ENCODE measurements around the gene KCNQ1. TPM values are rescaled to one million over a fixed set of nuclear protein-coding genes. Genes with fewer than 3 reads are reported as not detected.
A peak's percentile ranks its signal among the peaks of the same experiment; 100 is the strongest.

Gene KCNQ1
- total and polyA plus RNA-seq, 2 donors: 6.3 to 9.1 TPM

DNA sequence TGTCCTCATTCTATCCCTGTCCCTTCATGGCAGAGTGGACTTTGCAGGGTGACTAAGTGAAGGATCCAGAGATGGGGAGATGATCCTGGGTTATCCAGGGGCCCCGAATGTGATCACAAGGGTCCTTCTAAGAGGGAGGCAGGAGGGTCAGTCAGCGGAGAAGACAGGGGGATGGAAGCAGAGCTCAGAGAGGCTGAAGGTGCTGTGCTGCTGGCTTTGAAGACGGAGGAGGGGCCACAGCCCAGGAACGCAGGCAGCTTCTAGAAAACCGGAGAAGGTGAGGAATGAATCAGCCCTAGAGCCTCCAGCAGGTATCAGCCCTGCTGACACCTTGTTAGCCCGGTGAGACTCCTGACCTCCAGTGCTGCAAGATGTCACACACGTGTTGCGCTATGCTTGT, 377.1 kb downstream of the KCNQ1 start:
- WGBS: 97% methylated on average over 8 of the region's 8 CpGs
- H3K36me3 ChIP-seq (ENCODE audit: insufficient read depth): no peaks in the 10 kb centered on the region
- no peak overlapping the region for H3K4me3 ChIP-seq (ENCODE audit: low read depth, low read length)
- no peak overlapping the region for H3K27ac ChIP-seq (ENCODE audit: low read depth)
- H3K4me1 ChIP-seq (ENCODE audit: insufficient read depth): peaks cover 2% of the 10 kb centered on the region
- DNase-seq (ENCODE audit: extremely low spot score): no peak

DNA sequence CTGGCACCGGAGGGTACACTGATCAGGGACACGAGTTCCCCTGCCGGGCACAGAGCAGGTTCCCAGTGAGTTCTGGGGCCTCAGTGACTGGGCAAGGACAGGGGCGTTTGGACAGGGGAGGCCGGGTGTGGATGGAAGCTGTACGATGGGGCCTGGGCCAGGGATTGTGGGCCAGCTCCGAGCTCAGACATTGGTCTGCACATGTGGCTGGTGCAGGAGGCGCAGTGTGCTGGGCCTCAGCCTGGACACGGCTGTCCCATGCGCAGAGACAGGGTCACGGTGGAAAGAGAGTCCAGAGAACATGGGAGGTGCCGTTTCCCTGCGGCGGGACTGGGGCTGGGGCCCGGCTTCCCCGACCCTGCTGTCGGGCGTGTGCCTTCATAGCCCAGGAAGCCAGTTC, 380.0 kb downstream of the KCNQ1 start:
- H3K36me3 ChIP-seq (ENCODE audit: insufficient read depth): no peaks in the 10 kb centered on the region
- peaks cover 2% of the 10 kb centered on the region for H3K4me1 ChIP-seq (ENCODE audit: insufficient read depth)
- 47% methylated on average over 18 of the region's 18 CpGs for WGBS
- H3K4me3 ChIP-seq (ENCODE audit: low read depth, low read length): no peak overlapping the region
- H3K27ac ChIP-seq (ENCODE audit: low read depth): peak overlapping the region; percentile 89
- DNase-seq (ENCODE audit: extremely low spot score): no peak

DNA sequence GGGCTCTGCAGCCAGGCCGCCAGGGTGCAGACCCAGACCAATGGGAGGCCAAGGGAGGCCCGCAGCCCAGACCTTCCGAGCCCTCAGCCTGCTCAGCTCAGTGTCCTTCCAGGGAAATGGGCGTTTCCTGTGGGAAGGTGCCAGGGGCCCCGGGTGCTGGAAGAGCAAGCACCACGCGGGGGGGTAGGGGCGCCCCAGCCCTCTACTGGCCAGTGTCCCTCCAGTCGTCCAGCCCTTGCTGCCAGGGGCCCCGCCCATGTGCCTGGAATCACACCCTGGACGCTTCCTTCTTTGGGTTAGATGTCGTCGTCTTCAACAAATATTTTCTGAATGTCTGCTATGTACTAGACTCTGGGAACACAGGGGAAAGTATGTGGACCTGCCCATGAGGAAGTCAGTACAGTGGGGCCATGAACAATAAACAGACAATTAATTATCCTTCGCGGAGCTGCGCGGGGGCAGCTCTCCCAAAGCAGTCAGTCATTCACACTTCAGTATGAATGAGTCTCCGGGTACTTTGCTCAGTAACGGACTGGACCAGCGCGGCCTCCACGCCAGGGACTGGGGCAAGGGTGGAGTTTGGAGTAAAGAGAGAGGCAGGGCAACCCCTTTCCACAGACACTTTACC, 380.6 kb downstream of the KCNQ1 start:
- Histone ChIP-seq H3K4me1 (ENCODE audit: insufficient read depth) (peaks cover 2% of the 10 kb centered on the region), H3K36me3 (ENCODE audit: insufficient read depth) (no peaks in the 10 kb centered on the region), H3K27ac (ENCODE audit: low read depth) (peak overlapping the region; percentile 89), H3K4me3 (ENCODE audit: low read depth, low read length) (no peak overlapping the region)
- peak; percentile 48 for DNase-seq (ENCODE audit: extremely low spot score)
- WGBS: 20% methylated on average over 22 of the region's 22 CpGs

DNA sequence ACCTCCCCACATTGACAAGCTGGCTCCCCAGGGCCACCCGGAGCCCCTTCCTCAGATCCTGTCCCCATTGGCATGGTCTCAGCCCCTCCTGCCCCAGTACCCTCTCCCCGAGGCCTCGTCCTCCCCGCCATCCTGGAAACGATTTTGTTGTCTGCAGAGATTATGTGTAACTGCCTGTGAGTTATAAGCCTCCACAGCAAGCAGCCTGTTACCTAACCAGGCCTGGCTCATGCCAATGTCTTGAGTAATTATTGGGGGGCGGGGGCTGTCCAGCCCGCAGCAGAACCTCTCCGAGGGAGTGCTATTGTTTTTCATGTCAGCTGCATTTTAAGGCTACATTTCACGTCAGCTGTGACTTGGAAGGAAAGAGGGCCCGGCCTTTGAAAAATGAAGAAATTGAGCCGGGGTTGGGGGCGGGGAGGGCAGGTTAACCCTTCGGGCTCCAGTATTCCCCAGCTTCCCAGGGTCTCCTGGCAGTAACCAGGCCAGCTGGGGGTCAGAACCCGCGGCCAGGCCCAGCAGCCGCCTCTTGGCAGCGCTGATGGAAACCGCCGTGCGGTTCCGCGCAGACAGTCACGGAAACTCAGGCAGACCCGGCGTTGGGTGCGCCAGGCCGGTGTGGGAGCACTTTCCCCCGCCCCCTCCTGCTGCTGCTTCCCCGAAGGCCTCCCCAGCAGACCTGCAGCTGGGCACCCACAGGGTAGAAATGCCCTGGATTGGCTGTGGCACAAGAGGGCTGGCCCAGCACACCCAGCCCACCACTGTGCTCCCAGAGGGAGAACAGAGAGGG, 381.3 kb downstream of the KCNQ1 start:
- Histone ChIP-seq H3K27ac (ENCODE audit: low read depth) (peak overlapping the region; percentile 89), H3K4me1 (ENCODE audit: insufficient read depth) (peaks cover 2% of the 10 kb centered on the region), H3K4me3 (ENCODE audit: low read depth, low read length) (no peak overlapping the region), H3K36me3 (ENCODE audit: insufficient read depth) (no peaks in the 10 kb centered on the region)
- DNase-seq (ENCODE audit: extremely low spot score): peak; percentile 81
- 12% methylated on average over 29 of the region's 29 CpGs for WGBS

DNA sequence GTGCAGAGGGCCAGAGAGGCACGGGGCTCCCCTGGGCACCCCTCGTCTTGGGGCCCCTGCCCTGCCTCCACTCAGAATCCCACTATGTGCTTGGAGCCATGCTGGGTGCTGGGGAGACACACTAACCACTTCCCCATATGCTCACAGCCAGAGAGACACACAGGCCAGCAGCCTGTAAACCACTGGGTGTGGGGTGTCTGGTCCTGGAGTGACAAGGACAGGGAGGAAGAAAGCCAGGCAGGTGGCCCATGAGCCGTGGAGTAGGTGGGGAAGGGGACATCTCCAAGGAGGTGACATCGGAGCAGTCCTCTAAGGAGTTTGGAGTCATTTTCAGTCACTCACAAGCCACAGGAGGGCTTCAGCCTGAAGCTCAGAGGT, 381.9 kb downstream of the KCNQ1 start:
- DNase-seq (ENCODE audit: extremely low spot score): no peak
- H3K4me3 ChIP-seq (ENCODE audit: low read depth, low read length): no peak overlapping the region
- H3K36me3 ChIP-seq (ENCODE audit: insufficient read depth): no peaks in the 10 kb centered on the region
- peak overlapping the region; percentile 85 for H3K27ac ChIP-seq (ENCODE audit: low read depth)
- 55% methylated on average over 4 of the region's 4 CpGs for WGBS
- H3K4me1 ChIP-seq (ENCODE audit: insufficient read depth): peaks cover 2% of the 10 kb centered on the region

DNA sequence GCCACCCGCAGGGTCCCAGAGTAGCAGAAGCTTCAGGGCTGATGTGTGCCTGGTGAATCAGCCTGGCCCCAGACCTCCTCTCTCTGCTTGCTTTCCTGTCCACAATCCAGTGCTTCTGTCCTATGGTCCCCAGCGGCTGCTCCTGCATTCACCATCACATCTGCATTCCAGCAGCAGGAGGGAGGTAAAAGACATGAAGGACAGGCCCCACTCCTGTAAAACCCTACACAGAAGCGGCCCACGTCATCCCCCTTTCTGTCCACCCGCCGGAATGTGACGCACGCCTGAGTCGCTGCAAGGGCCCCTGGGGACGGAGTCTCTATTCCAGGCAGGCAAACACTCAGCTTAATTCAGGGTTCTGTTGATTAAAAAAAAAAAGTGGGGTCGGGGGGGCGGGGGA, 382.4 kb downstream of the KCNQ1 start:
- no peak for DNase-seq (ENCODE audit: extremely low spot score)
- 96% methylated on average over 12 of the region's 12 CpGs for WGBS
- H3K4me1 ChIP-seq (ENCODE audit: insufficient read depth): peaks cover 2% of the 10 kb centered on the region

DNA sequence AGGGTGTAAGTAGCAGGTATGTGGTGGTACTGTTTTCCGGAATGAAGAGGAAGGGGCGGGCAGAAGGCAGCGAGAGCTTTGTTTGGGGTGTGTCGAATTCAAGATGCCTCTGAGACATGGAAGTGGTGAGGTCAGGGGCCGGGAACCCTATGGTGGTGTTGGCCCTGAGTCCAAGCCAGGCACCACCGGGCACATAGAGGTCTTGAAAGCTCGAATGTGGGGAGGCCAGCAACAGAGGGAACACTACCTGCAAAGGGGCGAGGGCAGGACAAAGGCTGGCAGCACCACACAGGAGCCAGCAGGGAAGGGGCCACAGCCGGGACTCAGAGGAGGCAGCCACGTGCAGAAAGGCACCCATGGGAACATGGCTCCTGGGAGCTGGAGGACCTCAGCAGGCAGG, 383.0 kb downstream of the KCNQ1 start:
- Histone ChIP-seq H3K27ac (ENCODE audit: low read depth) (no peak overlapping the region), H3K36me3 (ENCODE audit: insufficient read depth) (no peaks in the 10 kb centered on the region), H3K4me1 (ENCODE audit: insufficient read depth) (peaks cover 2% of the 10 kb centered on the region), H3K4me3 (ENCODE audit: low read depth, low read length) (no peak overlapping the region)
- WGBS: 90% methylated on average over 10 of the region's 10 CpGs
- no peak for DNase-seq (ENCODE audit: extremely low spot score)

More for the DNA sequence above, 382.4 kb downstream of the KCNQ1 start:
- Histone ChIP-seq H3K4me3 (ENCODE audit: low read depth, low read length) (no peak overlapping the region), H3K36me3 (ENCODE audit: insufficient read depth) (no peaks in the 10 kb centered on the region), H3K27ac (ENCODE audit: low read depth) (no peak overlapping the region)

DNA sequence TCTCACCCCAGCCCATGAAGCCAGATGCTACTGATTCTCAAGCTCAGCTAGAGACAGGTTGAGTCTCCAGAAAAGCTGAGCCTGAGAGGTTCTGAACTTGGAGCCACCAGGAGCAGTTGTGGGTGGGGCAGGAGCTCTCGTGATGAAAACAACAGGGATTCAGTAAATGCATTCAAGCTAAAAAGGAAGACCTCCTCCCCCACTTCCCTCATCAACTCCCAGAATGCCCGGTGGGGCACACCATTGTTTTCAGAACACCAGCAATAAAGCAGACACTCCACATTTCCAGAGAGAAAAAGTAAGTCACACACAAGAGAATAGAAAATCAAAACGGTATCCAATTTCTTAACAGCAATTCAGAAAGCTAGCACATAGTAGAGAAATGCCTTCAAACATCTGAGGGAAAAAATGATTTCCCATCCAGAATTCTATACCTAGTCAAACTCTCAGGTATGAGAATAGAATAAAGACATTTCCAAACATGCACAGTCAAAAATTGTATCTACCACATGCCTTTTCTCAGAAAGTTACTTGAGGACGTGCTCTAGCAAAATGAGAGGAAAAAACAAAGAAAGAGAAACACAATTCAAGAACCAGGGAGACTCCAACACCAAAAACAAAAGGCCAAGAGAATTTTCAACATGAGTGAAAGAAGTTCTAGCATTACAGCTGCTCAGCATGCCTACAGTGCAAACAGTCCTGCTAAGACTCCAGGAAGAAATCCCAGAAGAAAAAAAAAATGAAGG, 383.9 kb downstream of the KCNQ1 start:
- WGBS: 83% methylated on average over 4 of the region's 4 CpGs
- H3K27ac ChIP-seq (ENCODE audit: low read depth): no peak overlapping the region
- H3K4me1 ChIP-seq (ENCODE audit: insufficient read depth): peaks cover 2% of the 10 kb centered on the region
- no peaks in the 10 kb centered on the region for H3K36me3 ChIP-seq (ENCODE audit: insufficient read depth)
- H3K4me3 ChIP-seq (ENCODE audit: low read depth, low read length): no peak overlapping the region
- no peak for DNase-seq (ENCODE audit: extremely low spot score)

DNA sequence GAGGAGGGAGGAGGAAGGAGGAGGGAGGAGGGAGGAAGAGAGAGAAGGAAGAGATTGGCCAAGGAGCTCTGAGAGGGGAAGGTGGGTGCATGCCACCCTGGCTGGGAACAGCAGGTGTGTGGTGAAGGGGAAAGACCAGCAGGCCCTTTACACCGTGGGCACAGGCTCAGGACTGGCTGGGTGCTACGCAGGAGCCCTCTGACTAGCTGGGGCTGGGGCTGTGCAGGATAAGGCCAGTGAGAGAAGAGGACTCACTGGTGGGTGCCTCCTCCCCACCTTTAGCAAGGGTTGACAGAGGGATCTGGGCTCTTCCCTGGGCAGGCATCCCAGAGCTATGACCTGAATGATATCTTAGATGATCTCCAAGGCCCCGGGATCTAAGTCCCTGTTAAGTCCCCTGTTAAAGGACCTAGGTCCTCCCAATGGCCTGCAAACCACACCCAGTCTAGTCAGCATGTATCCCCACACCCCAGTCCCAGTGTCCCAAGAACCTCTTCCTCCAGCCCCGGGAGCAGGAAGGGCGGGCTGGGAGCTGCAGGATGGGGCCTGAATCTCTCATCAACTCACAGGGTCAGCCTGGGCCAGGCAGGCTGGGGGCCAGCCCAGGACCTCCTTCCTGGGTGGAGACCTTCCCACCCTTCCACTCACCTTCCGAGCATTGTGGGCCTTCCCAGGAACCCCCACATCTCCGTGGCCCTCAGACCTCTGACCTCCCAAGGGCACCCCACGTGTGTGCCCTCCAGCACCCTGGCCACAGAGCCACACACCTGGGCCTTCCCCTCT, 385.4 kb downstream of the KCNQ1 start:
- 88% methylated on average over 8 of the region's 8 CpGs for WGBS

DNA sequence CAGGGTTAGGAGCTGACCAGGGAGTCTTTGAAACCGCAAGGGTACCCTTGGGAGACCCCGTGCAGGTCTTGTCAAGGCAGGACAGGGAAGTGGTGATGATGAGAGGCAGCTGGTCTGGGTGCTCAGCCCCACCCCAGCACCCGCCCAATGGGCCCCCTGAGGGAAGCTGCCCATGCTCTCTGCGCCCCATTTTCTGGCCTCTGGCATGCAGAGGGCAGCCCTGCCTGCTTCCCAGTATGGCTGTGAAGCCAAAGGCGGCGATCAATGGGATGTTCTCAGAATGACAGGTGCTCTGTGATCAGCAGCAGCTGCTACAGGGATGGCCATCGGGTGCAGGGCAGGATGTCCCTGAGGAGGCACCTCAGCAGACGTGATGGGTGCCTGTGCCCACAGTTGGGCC, 386.1 kb downstream of the KCNQ1 start:
- DNase-seq (ENCODE audit: extremely low spot score): no peak
- Histone ChIP-seq H3K4me1 (ENCODE audit: insufficient read depth) (peaks cover 2% of the 10 kb centered on the region), H3K4me3 (ENCODE audit: low read depth, low read length) (no peak overlapping the region), H3K36me3 (ENCODE audit: insufficient read depth) (no peaks in the 10 kb centered on the region), H3K27ac (ENCODE audit: low read depth) (no peak overlapping the region)
- WGBS: 98% methylated on average over 8 of the region's 8 CpGs

More for the DNA sequence above, 385.4 kb downstream of the KCNQ1 start:
- peaks cover 2% of the 10 kb centered on the region for H3K4me1 ChIP-seq (ENCODE audit: insufficient read depth)
- no peak for DNase-seq (ENCODE audit: extremely low spot score)
- H3K36me3 ChIP-seq (ENCODE audit: insufficient read depth): no peaks in the 10 kb centered on the region
- H3K27ac ChIP-seq (ENCODE audit: low read depth): no peak overlapping the region
- H3K4me3 ChIP-seq (ENCODE audit: low read depth, low read length): no peak overlapping the region

DNA sequence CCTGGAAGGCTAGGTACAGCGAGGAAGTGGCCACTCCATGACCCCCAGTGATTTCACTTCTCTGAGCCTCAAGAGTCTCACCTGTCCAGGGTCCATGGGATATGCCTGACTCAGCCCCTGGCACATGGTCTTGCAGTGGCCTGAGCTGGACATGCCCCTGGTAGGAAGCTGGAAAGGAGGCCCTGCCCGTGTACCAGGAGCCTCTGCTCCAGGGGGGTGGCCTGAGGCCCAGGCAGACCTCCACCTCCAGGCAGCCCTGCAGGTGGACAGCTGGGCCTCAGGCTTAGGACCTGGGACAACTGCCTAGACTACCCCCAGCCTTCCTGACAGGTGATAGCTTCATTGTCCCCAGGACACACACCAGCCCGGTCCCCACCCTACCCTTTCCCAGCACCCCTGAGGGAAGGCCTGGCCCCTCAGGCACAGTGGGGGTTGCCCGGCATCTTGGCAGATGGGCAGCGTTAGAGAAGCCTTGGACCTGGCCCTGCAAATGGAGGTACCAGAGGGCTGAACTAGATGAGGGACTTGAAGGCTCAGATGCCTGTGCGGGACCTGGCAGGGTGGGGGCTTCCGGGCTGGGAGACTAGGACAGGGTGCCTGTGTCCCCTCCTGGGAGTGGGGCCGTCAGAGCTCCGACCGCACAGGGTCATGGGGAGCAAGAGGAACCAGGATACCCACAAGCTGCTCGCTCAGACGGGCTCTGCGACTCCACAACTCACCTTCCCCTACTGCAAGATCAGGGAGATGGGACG, 387.1 kb downstream of the KCNQ1 start:
- no peak for DNase-seq (ENCODE audit: extremely low spot score)
- WGBS: 94% methylated on average over 14 of the region's 14 CpGs

DNA sequence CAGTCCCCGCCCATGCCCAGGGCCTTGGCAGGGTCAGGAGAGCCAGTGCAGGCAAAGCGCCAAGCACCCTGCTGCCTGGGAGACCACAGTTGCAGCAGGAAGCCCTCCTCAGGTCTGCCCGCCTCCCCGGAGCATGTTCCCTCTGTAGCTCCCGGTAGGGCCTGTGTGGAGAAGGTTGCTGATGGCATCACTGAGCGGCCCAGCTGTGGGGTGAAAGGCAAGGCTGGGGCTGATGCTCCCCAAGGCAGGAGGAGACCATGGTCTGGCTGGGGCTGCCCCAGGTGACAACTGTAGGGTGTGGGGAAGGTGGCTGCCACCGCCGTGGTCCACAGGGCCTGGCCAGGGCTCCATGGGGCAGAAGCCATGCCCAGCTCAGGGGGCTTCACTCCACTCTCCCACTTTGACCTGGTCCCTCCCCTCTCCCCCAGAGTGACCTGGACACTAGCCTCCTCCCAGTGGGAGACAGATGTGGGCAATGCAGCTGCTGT, 387.8 kb downstream of the KCNQ1 start:
- Histone ChIP-seq H3K27ac (ENCODE audit: low read depth) (no peak overlapping the region), H3K4me3 (ENCODE audit: low read depth, low read length) (no peak overlapping the region), H3K36me3 (ENCODE audit: insufficient read depth) (no peaks in the 10 kb centered on the region), H3K4me1 (ENCODE audit: insufficient read depth) (peaks cover 2% of the 10 kb centered on the region)
- DNase-seq (ENCODE audit: extremely low spot score): no peak
- 79% methylated on average over 8 of the region's 8 CpGs for WGBS

More for the DNA sequence above, 387.1 kb downstream of the KCNQ1 start:
- Histone ChIP-seq H3K4me1 (ENCODE audit: insufficient read depth) (peaks cover 2% of the 10 kb centered on the region), H3K36me3 (ENCODE audit: insufficient read depth) (no peaks in the 10 kb centered on the region), H3K4me3 (ENCODE audit: low read depth, low read length) (no peak overlapping the region), H3K27ac (ENCODE audit: low read depth) (no peak overlapping the region)

All from urinary bladder (tissue), 4 donors.